NCI-H2196 treated with DMSO at 0.1 percent for 48 hours (cell line): ENCODE results near the gene NAGPA.
"Not testable (repeated sequence)": the region's sequence is repeated elsewhere in the genome, so short reads cannot be mapped to it uniquely, and the experiment has no call there.

Experiments
- DNase-seq: peaks from one replicate; lab custom pipeline; 2025; ENCODE audit not compliant: unreplicated experiment; lab: John Stamatoyannopoulos, UW

The NAGPA gene

GRCh38 chr16:5033256-5034166 lies at the start of gene NAGPA:
Gene NAGPA (minus strand): TSS chr16:5033935. CDS start chr16:5033914, 21 bp downstream.
- DNase-seq, result peak; percentile 72

- not testable (repeated sequence) for DNase-seq
Measured at GRCh38 chr16:5080996-5081395, 47.3 kb upstream of the NAGPA start.

GRCh38 chr16:5080461-5080860 lies 46.7 kb upstream of the NAGPA start:
- DNase-seq, result not testable (repeated sequence)

- no peak for DNase-seq
Measured at GRCh38 chr16:5078626-5079025, 44.9 kb upstream of the NAGPA start.

GRCh38 chr16:5077304-5077703 lies 43.6 kb upstream of the NAGPA start:
- DNase-seq, result no peak

GRCh38 chr16:5075637-5076036 lies 41.9 kb upstream of the NAGPA start:
- no peak for DNase-seq

- not testable (repeated sequence) for DNase-seq
Measured at GRCh38 chr16:5073771-5074170, 40.0 kb upstream of the NAGPA start.

GRCh38 chr16:5073279-5073629 lies 39.5 kb upstream of the NAGPA start:
- DNase-seq, result no peak

GRCh38 chr16:5072334-5073278 lies 38.9 kb upstream of the NAGPA start:
- DNase-seq, result no peak

- peak; percentile 71 for DNase-seq
Measured at GRCh38 chr16:5071681-5072333, 38.1 kb upstream of the NAGPA start, which contains the start of gene ALG1. Gene ALG1 (plus strand): TSS chr16:5071843. CDS start chr16:5071850, 7 bp downstream.

- DNase-seq, result no peak
Measured at GRCh38 chr16:5071341-5071680, 37.6 kb upstream of the NAGPA start.

GRCh38 chr16:5070431-5071186 lies 36.9 kb upstream of the NAGPA start:
- DNase-seq, result no peak

- no peak for DNase-seq
Measured at GRCh38 chr16:5069854-5070253, 36.1 kb upstream of the NAGPA start.

GRCh38 chr16:5069048-5069447 lies 35.3 kb upstream of the NAGPA start:
- no peak for DNase-seq

GRCh38 chr16:5066511-5066910 lies 32.8 kb upstream of the NAGPA start:
- DNase-seq, result no peak

- no peak for DNase-seq
Measured at GRCh38 chr16:5065813-5066212, 32.1 kb upstream of the NAGPA start, which contains the start of gene C16orf89. Gene C16orf89 (minus strand): TSS chr16:5065956. CDS start chr16:5065908, 48 bp downstream.

- DNase-seq, result no peak
Measured at GRCh38 chr16:5065326-5065725, 31.6 kb upstream of the NAGPA start.

- DNase-seq, result peak; percentile 19
Measured at GRCh38 chr16:5064915-5065314, 31.2 kb upstream of the NAGPA start.

GRCh38 chr16:5062790-5063765 lies 29.3 kb upstream of the NAGPA start:
- DNase-seq, result no peak
